ENCODE results near the gene IL13. TPM values are rescaled to one million over a fixed set of nuclear protein-coding genes. Genes with fewer than 3 reads are reported as not detected.

The IL13 gene
- total and polyA plus RNA-seq, 10 of the 15 experiments (the other 5 are each of a cell fraction or from before 2014, with no cell fraction given) = 0.06 to 0.40 (median 0.11) TPM; not detected in 6

DNA sequence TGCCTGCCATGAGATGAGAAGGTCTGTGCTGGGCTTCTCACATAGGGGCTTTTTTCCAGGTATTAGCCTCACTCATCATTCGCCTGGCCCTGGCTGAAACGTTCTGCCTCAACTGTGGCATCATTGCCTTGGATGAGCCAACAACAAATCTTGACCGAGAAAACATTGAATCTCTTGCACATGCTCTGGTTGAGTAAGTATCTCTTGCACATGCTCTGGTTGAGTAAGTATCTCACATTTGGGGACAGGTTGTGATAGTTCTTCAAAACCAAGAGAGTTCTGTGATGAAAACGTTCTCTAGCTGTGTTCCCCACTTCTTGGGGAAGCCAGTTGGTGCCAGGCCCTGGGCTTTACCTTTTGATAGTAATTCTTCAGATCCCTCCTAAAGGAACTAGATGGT, 17.4 kb upstream of the IL13 start:
- Histone ChIP-seq H3K4me2 (ENCODE audit: control insufficient read depth, insufficient read depth) (peak overlapping the region; percentile 49), H3K9ac (ENCODE audit: control insufficient read depth, insufficient read depth, low read length) (no peak overlapping the region), H3K4me3 (no peak overlapping the region), H4K20me1 (ENCODE audit: control insufficient read depth, insufficient read depth) (no peaks in the 10 kb centered on the region), H2AFZ (ENCODE audit: control insufficient read depth, low read depth, low read length) (no peak overlapping the region), H3K27ac (ENCODE audit: control insufficient read depth, insufficient read depth) (peak overlapping the region; percentile 1), H3K27me3 (replicated peaks in 1 of 2; ENCODE audit: control insufficient read depth in 2 of 2, insufficient read depth in 2 of 2, low read length in 1 of 2) (no peaks in the 10 kb centered on the region), H3K36me3 (ENCODE audit: control insufficient read depth in 2 of 2, insufficient read depth in 2 of 2, low read length in 1 of 2) (peaks cover 20 to 39% of the 10 kb centered on the region in 2 experiments), H3K9me3 (replicated peaks; ENCODE audit: control insufficient read depth, insufficient read depth, low read length) (no peaks in the 10 kb centered on the region), H3K4me1 (ENCODE audit: control insufficient read depth, insufficient read depth, low read length) (peaks cover 52% of the 10 kb centered on the region), H3K79me2 (ENCODE audit: control insufficient read depth, insufficient read depth, low read length) (no peaks in the 10 kb centered on the region)
- FAIRE-seq (no peak), DNase-seq (ENCODE audit: low read depth, low spot score) (no peak), ATAC-seq (peak; percentile 21)
- ChIA-PET CTCF (interaction anchor here (1.2 to 4.8 kb wide), 7 partner anchors 10 to 179 kb away, joined by 3 to 28 read pairs (median 13); partner anchors contain the start of gene IL13), RAD21 (ENCODE audit: unreplicated experiment) (interaction anchor here (0.9 to 5.7 kb wide), 18 partner anchors 10 to 254 kb away, joined by 3 to 113 read pairs (median 4); partner anchors contain the start of genes IL13, IL4, KIF3A and SOWAHA), SMC1A (ENCODE audit: uncharacterized antibody, unreplicated experiment) (interaction anchor here (0.7 to 7.8 kb wide), 20 partner anchors 9 to 179 kb away, joined by 3 to 119 read pairs (median 6); partner anchors contain the start of genes CCNI2, IL13, IL4 and KIF3A), POLR2A (interaction anchor here (0.6 to 6.3 kb wide), 7 partner anchors 11 to 226 kb away, joined by 3 to 53 read pairs (median 8); partner anchors contain the start of gene IL13)
- intact Hi-C loops (cut with micrococcal nuclease; ENCODE audit: unreplicated experiment) (loop anchor here (2.0 kb wide), 1 partner anchor 20 kb away; no protein-coding TSS in a partner anchor), in situ Hi-C loops (cut with MboI) (no loop called here)
- no TSS peak for BruUV-seq (replicated peaks)
- TF ChIP-seq FOS (IDR thresholded peaks at IDR 0.05; ENCODE audit: borderline replicate concordance, extremely low read depth, insufficient read length) (no peak), SMAD5 (IDR thresholded peaks at IDR 0.05; ENCODE audit: low read depth) (0 out of 2 replicates have a peak, but pooled peaks have one; percentile 49), BCL3 (IDR thresholded peaks at IDR 0.05; ENCODE audit: borderline replicate concordance, insufficient read depth, low read depth, low read length, poor library complexity, severe bottlenecking) (peak; percentile 68)
- WGBS (ENCODE audit: insufficient coverage, insufficient replicate concordance, low lambda C conversion rate, missing lambda C conversion rate) = 17% methylated on average over 4 of the region's 4 CpGs

Measured in GM12878 (cell line).